ENCODE data around the gene PRSS8.

Gene PRSS8

GRCh38 chr16:31083981-31084380 is 51.5 kb downstream of the PRSS8 start:
- CTCF ChIA-PET: interaction anchor here (1.1 to 1.5 kb wide), 2 partner anchors 16 to 142 kb away, joined by 3 read pairs; no protein-coding TSS in a partner anchor
- TF ChIP-seq CTCF (IDR thresholded peaks at IDR 0.05; ENCODE audit: control extremely low read depth, extremely low read depth, low read depth, missing control alignments): no peak
- no peak for DNase-seq (ENCODE audit: extremely low spot score)
- POLR2A ChIA-PET: interaction anchor here (0.6 to 1.2 kb wide), 2 partner anchors 33 to 34 kb away, joined by 3 to 5 read pairs; partner anchors contain the start of gene KAT8

DNA sequence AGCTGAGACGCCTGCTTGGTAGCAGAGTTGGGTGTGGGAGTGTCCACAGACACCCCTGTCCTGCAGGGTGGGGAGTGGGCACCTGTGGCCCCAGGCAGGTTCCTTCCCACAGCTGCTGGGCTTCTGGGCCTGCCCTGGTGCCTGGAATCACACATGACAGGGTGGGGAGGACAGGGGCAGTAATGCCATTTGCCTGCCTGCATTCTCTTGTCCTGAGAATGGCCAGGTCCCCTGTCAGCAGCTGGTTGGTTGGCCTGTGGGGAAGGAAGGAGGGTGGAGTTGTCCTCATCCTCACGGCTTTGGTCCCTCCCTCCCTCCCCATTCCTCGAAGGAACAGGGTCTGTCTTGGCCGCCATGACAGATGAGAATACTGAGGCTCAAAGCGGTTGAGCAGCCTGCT is 52.0 kb downstream of the PRSS8 start:
- ChIA-PET CTCF (interaction anchor here (1.1 kb wide), 1 partner anchor 17 kb away, joined by 3 read pairs; no protein-coding TSS in a partner anchor), POLR2A (interaction anchor here (1.2 kb wide), 1 partner anchor 34 kb away, joined by 5 read pairs; the partner anchor contains the start of gene KAT8)
- no peak for TF ChIP-seq CTCF (IDR thresholded peaks at IDR 0.05; ENCODE audit: control extremely low read depth, extremely low read depth, low read depth, missing control alignments)
- DNase-seq (ENCODE audit: extremely low spot score): no peak

DNA sequence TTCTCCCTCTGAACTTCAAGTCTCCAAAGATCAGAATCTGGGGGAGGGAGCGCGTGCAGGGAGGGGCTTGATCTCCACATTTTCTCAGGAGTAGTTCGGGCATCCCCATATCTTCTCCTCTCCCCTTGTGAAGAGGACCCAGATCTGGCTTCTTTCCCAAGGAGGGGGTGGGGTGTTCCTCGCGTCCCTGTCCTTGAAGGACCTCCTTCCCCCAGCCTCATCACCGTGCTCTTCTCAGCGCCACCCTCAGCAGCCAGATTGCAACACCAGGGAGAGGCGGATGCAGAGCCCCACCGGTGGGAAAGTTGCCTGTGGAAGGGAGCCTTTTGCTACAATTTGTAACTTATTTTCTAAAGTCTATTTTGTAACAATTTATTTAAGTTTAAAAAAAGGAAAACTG is 52.4 kb downstream of the PRSS8 start:
- CTCF ChIA-PET: no interaction called here

DNA sequence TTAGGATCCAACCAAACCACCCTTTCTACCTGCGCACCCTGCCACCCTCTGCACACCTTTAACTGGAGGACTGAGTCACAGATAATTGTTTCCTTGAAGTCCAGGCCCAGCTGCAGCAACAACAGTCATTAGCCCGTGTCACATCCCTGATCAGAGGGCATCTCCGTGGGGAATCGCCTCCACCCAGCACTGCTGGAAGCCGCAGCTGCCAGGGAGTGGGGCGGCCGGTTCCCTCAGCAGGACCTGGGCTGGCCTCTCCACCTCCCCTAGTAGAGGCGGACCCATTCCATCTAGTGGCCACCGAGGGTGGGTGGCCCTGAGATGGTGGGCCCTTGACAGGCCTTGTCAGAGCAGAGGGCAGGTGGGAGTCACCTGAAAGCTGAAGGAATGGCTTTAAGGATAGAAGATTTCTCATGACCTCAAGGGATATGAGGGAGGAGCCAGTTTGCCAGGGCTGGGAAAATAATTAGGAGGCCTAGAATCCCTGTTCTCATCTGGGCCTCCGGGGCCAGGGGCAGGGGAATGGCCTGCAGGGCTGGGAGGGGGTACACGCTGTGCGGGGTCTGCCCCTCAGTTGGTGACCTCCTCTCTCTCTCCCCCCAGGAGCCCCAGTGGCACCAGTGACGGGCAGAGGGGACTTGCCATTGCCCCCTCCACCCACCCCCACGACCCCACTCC is 53.0 kb downstream of the PRSS8 start:
- ChIA-PET CTCF (no interaction called here), POLR2A (no interaction called here)
- no peak for DNase-seq (ENCODE audit: extremely low spot score)
- no peak for TF ChIP-seq CTCF (IDR thresholded peaks at IDR 0.05; ENCODE audit: control extremely low read depth, extremely low read depth, low read depth, missing control alignments)

More for the DNA sequence above, 52.4 kb downstream of the PRSS8 start:
- TF ChIP-seq CTCF (IDR thresholded peaks at IDR 0.05; ENCODE audit: control extremely low read depth, extremely low read depth, low read depth, missing control alignments): no peak
- POLR2A ChIA-PET: no interaction called here
- no peak for DNase-seq (ENCODE audit: extremely low spot score)
